ENCODE measurements around the gene KASH5.
"Not testable (repeated sequence)": the region's sequence is repeated elsewhere in the genome, so short reads cannot be mapped to it uniquely, and the experiment has no call there.

Gene KASH5

GRCh38 chr19:49440439-49441209, 52.6 kb downstream of the KASH5 start:
- Mint-ChIP-seq H3K9me3 (no peaks in the 10 kb centered on the region), H3K27me3 (peaks cover 69% of the 10 kb centered on the region), H3K27ac (no peak overlapping the region), H3K4me1 (ENCODE audit: low read depth) (peaks cover 45% of the 10 kb centered on the region), H3K4me3 (peak overlapping the region; percentile 44), H3K36me3 (ENCODE audit: low read depth) (peaks cover under 1% of the 10 kb centered on the region)
- intact Hi-C loops (cut with micrococcal nuclease) = no loop called here

GRCh38 chr19:49441210-49441959, 53.3 kb downstream of the KASH5 start, which contains the start of gene SLC17A7:
Gene SLC17A7 (minus strand): TSS chr19:49441527. CDS start chr19:49441379, 148 bp downstream.
- Mint-ChIP-seq H3K27me3 (peaks cover 62% of the 10 kb centered on the region), H3K36me3 (ENCODE audit: low read depth) (peaks cover 8% of the 10 kb centered on the region), H3K9me3 (no peaks in the 10 kb centered on the region), H3K4me1 (ENCODE audit: low read depth) (peaks cover 48% of the 10 kb centered on the region), H3K4me3 (peak within 1 kb of the TSS; percentile 74), H3K27ac (peak within 1 kb of the TSS; percentile 60)
- intact Hi-C loops (cut with micrococcal nuclease) = no loop called here

DNA sequence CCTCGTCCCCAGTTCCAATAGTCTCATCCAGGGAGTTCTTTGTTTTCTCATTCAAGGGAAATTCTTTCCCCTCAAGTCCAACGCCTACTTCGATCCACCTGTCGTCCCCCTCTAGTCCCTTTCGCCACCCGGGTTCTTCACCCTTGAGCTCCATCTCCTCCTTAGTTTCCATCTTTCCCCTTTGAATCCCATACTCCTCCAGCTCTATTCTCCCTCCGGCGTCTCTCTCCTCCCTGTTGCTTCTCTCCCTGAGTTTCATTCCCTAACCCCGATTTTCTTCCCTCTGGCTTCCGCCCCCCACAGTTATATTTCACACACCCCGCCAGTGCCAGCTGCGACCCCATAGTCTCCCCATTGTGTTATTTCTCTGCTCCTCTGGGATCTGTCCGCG, 53.9 kb downstream of the KASH5 start:
- H3K27me3 Mint-ChIP-seq = peaks cover 56% of the 10 kb centered on the region
- H3K9me3 Mint-ChIP-seq = no peaks in the 10 kb centered on the region
- H3K36me3 Mint-ChIP-seq (ENCODE audit: low read depth) = peaks cover 14% of the 10 kb centered on the region
- H3K4me3 Mint-ChIP-seq = peak overlapping the region; percentile 74
- H3K27ac Mint-ChIP-seq = peak overlapping the region; percentile 60
- H3K4me1 Mint-ChIP-seq (ENCODE audit: low read depth) = peaks cover 52% of the 10 kb centered on the region
- intact Hi-C loops (cut with micrococcal nuclease) = no loop called here

GRCh38 chr19:49442354-49442753, 54.3 kb downstream of the KASH5 start:
- Mint-ChIP-seq H3K27ac (peak overlapping the region; percentile 60), H3K4me3 (peak overlapping the region; percentile 74), H3K9me3 (no peaks in the 10 kb centered on the region), H3K27me3 (peaks cover 52% of the 10 kb centered on the region), H3K4me1 (ENCODE audit: low read depth) (peaks cover 56% of the 10 kb centered on the region), H3K36me3 (ENCODE audit: low read depth) (peaks cover 18% of the 10 kb centered on the region)
- intact Hi-C loops (cut with micrococcal nuclease) = no loop called here

DNA sequence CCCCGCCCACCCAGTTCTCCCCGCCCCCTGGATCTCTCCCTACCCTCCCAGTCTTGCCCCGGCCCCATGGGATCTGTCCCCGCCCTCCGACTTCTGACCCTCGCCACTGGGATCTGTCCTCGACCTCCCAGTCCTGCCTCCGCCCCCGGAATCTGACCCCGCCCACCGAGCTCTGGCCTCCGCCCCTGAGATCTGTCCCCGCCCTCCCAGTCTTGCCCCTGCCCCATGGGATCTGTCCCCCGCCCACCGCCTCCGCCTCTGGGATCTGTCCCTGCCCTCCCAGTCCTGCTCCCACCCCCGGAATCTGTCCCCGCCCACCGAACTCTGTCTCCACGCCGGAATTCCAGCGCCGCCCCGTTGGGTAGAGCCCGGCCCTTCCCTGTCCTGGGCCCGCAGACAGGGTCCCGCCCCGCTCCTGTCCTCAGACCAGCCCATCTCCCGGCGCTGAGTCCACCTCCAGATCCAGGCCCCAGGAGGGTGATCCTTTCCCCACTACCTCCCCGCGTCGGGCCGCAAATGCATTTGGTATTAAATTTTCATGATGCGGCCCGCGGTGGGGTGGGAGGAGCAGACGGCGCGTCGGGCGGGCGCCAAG, 54.8 kb downstream of the KASH5 start:
- intact Hi-C loops (cut with micrococcal nuclease) = loop anchor here (1.0 kb wide), 2 partner anchors 8 to 51 kb away; partner anchors contain the start of gene PIH1D1
- Mint-ChIP-seq H3K36me3 (ENCODE audit: low read depth) (peaks cover 23% of the 10 kb centered on the region), H3K27ac (peak overlapping the region; percentile 60), H3K9me3 (no peaks in the 10 kb centered on the region), H3K4me1 (ENCODE audit: low read depth) (peaks cover 61% of the 10 kb centered on the region), H3K4me3 (peak overlapping the region; percentile 74), H3K27me3 (peaks cover 47% of the 10 kb centered on the region)

DNA sequence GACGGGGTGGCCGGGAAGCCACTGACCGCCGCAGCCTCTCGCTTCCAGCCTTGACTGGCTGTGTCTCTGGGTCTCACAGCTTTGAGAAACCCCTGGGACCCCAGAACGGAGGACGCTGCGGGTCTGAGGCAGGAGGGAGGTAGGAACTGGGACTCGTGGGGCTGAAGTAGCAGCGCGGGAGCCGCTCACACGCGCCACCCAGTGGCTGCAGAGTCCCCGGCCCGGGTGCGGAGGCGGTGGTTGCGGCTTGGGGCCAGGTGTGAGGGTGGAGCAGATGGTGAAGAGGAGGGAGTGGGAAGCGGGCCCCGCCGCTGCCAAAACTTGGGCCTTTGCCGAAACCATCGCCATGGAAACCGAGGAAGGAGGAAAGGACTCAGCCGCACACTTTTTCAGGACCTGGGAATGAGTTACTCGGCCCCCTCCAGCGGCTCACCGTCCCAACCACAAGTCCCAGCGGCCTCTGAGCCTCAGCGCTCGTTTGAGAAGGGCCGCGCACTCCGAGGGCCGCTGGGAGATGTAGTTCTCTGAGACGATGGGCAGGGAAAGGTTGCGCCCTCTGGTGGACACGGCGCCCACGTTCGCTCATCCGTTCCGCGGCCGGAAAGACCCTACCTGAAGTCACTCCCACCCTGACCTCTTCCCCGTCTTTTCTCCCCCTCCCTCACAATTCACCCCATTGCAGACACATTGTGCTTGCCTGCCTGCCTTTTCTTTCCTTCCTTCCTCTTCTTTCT, 55.5 kb downstream of the KASH5 start:
- Mint-ChIP-seq H3K4me3 (peak overlapping the region; percentile 74), H3K4me1 (ENCODE audit: low read depth) (peaks cover 68% of the 10 kb centered on the region), H3K9me3 (no peaks in the 10 kb centered on the region), H3K27me3 (peaks cover 40% of the 10 kb centered on the region), H3K27ac (peak overlapping the region; percentile 60), H3K36me3 (ENCODE audit: low read depth) (peaks cover 30% of the 10 kb centered on the region)
- intact Hi-C loops (cut with micrococcal nuclease) = loop anchor here (1.0 kb wide), 2 partner anchors 8 to 51 kb away; partner anchors contain the start of gene PIH1D1

GRCh38 chr19:49444100-49444700, 56.2 kb downstream of the KASH5 start:
- H3K4me1 Mint-ChIP-seq (ENCODE audit: low read depth) = peaks cover 75% of the 10 kb centered on the region
- peaks cover 33% of the 10 kb centered on the region for H3K27me3 Mint-ChIP-seq
- H3K4me3 Mint-ChIP-seq = peak overlapping the region; percentile 74
- H3K36me3 Mint-ChIP-seq (ENCODE audit: low read depth) = peaks cover 36% of the 10 kb centered on the region
- intact Hi-C loops (cut with micrococcal nuclease); H3K9me3 Mint-ChIP-seq: not testable (repeated sequence)
- peak overlapping the region; percentile 60 for H3K27ac Mint-ChIP-seq

DNA sequence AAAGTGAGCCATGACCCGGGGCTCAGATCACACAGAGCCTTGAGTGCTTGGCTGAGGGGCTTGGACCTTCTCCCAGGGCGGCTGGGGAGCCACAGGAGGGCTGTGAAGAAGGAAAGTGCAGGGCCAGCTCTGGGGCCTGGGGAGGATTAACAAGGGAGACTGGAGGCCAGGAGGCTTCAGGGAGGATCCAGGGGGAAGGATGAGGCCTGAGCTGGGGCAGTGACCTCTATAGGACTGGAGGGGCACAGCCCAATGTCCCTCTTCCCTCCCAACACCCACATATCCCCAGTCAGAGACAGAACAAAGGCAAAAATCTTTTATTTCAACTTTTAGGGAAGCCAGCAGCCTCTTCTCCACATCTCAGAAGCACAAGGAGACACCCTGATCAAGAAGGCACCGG, 57.9 kb downstream of the KASH5 start:
- H3K27ac Mint-ChIP-seq = peak overlapping the region; percentile 74
- peaks cover 87% of the 10 kb centered on the region for H3K4me1 Mint-ChIP-seq (ENCODE audit: low read depth)
- intact Hi-C loops (cut with micrococcal nuclease) = no loop called here
- peaks cover 54% of the 10 kb centered on the region for H3K36me3 Mint-ChIP-seq (ENCODE audit: low read depth)
- no peaks in the 10 kb centered on the region for H3K9me3 Mint-ChIP-seq
- H3K4me3 Mint-ChIP-seq = no peak overlapping the region
- H3K27me3 Mint-ChIP-seq = peaks cover 15% of the 10 kb centered on the region

DNA sequence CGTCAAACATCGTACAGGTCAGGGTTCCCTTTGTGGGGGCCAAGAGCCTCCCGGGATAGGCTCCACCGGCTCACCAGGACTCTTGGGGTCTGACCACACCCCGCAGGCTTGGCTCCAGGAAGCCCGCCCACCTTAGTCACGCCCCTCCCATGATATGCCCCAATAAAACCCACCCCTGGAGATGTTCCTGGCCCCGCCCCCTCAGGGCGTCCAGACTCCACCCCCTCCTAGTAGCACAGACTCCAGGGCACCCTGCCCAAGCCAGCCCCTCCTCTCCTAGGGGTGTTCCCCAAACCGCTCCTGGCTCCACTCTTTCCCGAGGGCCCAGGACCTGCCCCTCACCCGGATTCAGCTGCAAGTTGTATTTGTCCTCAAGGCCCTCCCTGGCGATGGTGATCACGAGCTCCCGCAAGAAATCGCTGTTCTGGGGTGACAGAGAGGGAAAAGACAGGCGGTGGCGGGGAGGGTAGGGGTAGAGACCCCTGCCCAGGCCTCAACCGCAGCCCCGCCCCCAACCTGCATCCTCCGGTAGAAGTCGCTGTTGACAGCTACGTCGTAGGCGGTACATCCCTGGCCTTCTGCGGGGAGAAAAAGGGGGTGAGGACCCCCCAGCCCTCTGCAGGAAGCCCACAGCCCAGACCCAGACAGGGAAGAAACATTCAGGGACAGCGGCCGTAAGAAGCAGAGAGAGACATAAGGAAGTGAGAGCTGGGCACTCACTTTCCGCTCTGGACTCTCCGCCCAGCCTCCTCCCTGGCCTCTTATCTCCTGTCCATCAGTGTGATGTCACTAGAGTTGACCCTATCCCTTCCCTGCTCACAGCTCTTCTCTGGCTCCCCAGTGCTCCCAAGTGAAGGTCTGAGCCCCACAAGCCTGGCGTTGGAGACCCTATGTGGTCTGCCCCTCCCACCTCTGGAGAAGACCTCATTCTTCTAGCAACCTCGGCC, 59.7 kb downstream of the KASH5 start:
- Mint-ChIP-seq H3K4me3 (no peak overlapping the region), H3K4me1 (ENCODE audit: low read depth) (peaks cover 76% of the 10 kb centered on the region), H3K36me3 (ENCODE audit: low read depth) (peaks cover 61% of the 10 kb centered on the region), H3K27ac (peak overlapping the region; percentile 50), H3K27me3 (peaks cover under 1% of the 10 kb centered on the region), H3K9me3 (no peaks in the 10 kb centered on the region)
- intact Hi-C loops (cut with micrococcal nuclease) = no loop called here

- no peaks in the 10 kb centered on the region for H3K27me3 Mint-ChIP-seq
- no peaks in the 10 kb centered on the region for H3K9me3 Mint-ChIP-seq
- H3K4me3 Mint-ChIP-seq = no peak overlapping the region
- intact Hi-C loops (cut with micrococcal nuclease) = no loop called here
- peaks cover 67% of the 10 kb centered on the region for H3K36me3 Mint-ChIP-seq (ENCODE audit: low read depth)
- peaks cover 76% of the 10 kb centered on the region for H3K4me1 Mint-ChIP-seq (ENCODE audit: low read depth)
- H3K27ac Mint-ChIP-seq = peak overlapping the region; percentile 50
Observed at GRCh38 chr19:49448432-49448786, 60.4 kb downstream of the KASH5 start.

DNA sequence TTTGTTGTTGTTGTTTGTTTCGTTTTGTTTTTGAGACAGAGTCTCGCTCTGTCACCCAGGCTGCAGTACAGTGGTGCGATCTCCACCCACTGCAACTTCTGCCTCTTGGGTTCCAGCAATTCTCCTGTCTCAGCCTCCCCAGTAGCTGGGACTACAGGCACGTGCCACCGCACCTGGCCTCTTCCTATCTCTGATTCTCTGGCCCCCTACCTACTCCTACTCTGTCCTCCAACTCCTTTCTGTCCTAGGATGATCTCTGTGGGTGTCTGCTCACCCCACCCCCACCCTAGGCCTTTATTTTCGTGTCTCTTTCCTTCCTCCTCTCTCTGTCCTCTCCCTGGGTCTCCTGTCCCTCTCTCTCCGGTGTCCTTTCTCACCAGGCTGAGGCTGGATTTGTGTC, 62.4 kb downstream of the KASH5 start:
- Mint-ChIP-seq H3K4me1 (ENCODE audit: low read depth) (peaks cover 70% of the 10 kb centered on the region), H3K27me3 (no peaks in the 10 kb centered on the region), H3K4me3 (peak overlapping the region; percentile 95), H3K9me3 (no peaks in the 10 kb centered on the region), H3K36me3 (ENCODE audit: low read depth) (peaks cover 82% of the 10 kb centered on the region), H3K27ac (peak overlapping the region; percentile 98)
- intact Hi-C loops (cut with micrococcal nuclease) = loop anchor here (5.0 kb wide), 1 partner anchor 192 kb away; the partner anchor contains the start of genes RRAS and SCAF1

GRCh38 chr19:49451430-49452181, 63.6 kb downstream of the KASH5 start, which contains the start of gene PIH1D1:
Gene PIH1D1 (minus strand): TSS chr19:49451814. CDS start chr19:49451574, 240 bp downstream.
- peak within 1 kb of the TSS; percentile 98 for H3K27ac Mint-ChIP-seq
- H3K4me1 Mint-ChIP-seq (ENCODE audit: low read depth) = peaks cover 66% of the 10 kb centered on the region
- peaks cover 84% of the 10 kb centered on the region for H3K36me3 Mint-ChIP-seq (ENCODE audit: low read depth)
- intact Hi-C loops (cut with micrococcal nuclease) = loop anchor here (1.0 to 5.0 kb wide), 2 partner anchors 8 to 191 kb away; partner anchors contain the start of genes RRAS and SCAF1
- no peaks in the 10 kb centered on the region for H3K9me3 Mint-ChIP-seq
- no peaks in the 10 kb centered on the region for H3K27me3 Mint-ChIP-seq
- H3K4me3 Mint-ChIP-seq = peak within 1 kb of the TSS; percentile 99
